Measurements from ENCODE around the gene SHOC2. TPM values are rescaled to one million over a fixed set of nuclear protein-coding genes. Genes with fewer than 3 reads are reported as not detected.

The SHOC2 gene
- total and polyA plus RNA-seq, 4 donors = 41.3 to 123 (median 48.8) TPM

DNA sequence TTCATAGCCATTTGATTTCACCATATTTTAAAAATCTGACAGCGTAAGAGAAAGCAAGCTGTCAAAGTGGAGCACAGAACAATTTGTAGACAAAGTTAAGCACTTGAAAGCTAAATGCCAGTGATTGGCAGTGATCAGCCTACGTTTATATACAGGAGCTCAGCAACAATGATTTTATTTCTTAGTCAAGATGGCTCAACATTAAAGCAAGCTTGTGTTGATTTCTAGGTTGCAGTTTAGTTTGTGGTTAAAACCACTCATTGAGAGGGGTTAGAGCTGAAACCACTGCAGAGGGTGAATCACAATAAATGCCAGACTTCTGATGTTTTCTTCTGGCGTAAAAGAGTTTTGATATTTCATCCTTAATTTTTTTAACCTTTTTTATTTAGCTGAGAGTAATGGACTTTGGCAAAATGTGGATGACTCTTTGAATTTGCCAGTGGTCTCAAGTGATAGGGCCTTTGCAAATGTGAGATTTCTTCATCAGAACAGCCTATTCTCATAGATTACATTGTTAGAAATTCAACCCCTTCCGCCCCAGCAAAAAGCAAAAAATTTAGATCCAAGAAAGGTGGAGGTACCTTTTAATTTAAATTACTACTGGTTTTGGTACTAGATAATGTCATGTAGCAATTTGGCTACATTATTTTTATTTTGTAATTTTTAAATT is 73.8 kb downstream of the SHOC2 start:
- H3K4me1 ChIP-seq (ENCODE audit: control insufficient read depth, insufficient read depth, low read length) = no peaks in the 10 kb centered on the region
- no peak overlapping the region for H3K27ac ChIP-seq (ENCODE audit: low read depth, low read length)
- DNase-seq (ENCODE audit: low read depth in 4 of 6, low spot score in 6 of 6) = peak in 1 of 6 donors; percentile 1
- no peak overlapping the region for H3K4me3 ChIP-seq (ENCODE audit: low read depth, low read length)
- WGBS (ENCODE audit: insufficient coverage) = 40% methylated on average over 1 of the region's 4 CpGs
- H3K36me3 ChIP-seq (ENCODE audit: control insufficient read depth, insufficient read depth, low read length) = no peaks in the 10 kb centered on the region
- no peaks in the 10 kb centered on the region for H3K9me3 ChIP-seq (ENCODE audit: control insufficient read depth, insufficient read depth, low read length)
- no peaks in the 10 kb centered on the region for H3K27me3 ChIP-seq (ENCODE audit: control insufficient read depth, insufficient read depth, low read length)

- no peak for DNase-seq (ENCODE audit: low read depth in 4 of 6, low spot score in 6 of 6)
- H3K27me3 ChIP-seq (ENCODE audit: control insufficient read depth, insufficient read depth, low read length) = no peaks in the 10 kb centered on the region
- H3K4me1 ChIP-seq (ENCODE audit: control insufficient read depth, insufficient read depth, low read length) = no peaks in the 10 kb centered on the region
- WGBS (ENCODE audit: insufficient coverage) = no CpG with 5 or more reads among the region's 1 CpG
- H3K9me3 ChIP-seq (ENCODE audit: control insufficient read depth, insufficient read depth, low read length) = no peaks in the 10 kb centered on the region
- H3K4me3 ChIP-seq (ENCODE audit: low read depth, low read length) = no peak overlapping the region
- no peaks in the 10 kb centered on the region for H3K36me3 ChIP-seq (ENCODE audit: control insufficient read depth, insufficient read depth, low read length)
- H3K27ac ChIP-seq (ENCODE audit: low read depth, low read length) = no peak overlapping the region
These were observed 75.1 kb downstream of the SHOC2 start for GRCh38 chr10:110994406-110995086.

- no peak overlapping the region for H3K27ac ChIP-seq (ENCODE audit: low read depth, low read length)
- 92% methylated on average over 1 of the region's 2 CpGs for WGBS (ENCODE audit: insufficient coverage)
- no peaks in the 10 kb centered on the region for H3K27me3 ChIP-seq (ENCODE audit: control insufficient read depth, insufficient read depth, low read length)
- H3K4me3 ChIP-seq (ENCODE audit: low read depth, low read length) = no peak overlapping the region
- no peak for DNase-seq (ENCODE audit: low read depth in 4 of 6, low spot score in 6 of 6)
- H3K9me3 ChIP-seq (ENCODE audit: control insufficient read depth, insufficient read depth, low read length) = no peaks in the 10 kb centered on the region
- no peaks in the 10 kb centered on the region for H3K4me1 ChIP-seq (ENCODE audit: control insufficient read depth, insufficient read depth, low read length)
- H3K36me3 ChIP-seq (ENCODE audit: control insufficient read depth, insufficient read depth, low read length) = no peaks in the 10 kb centered on the region
These were observed 75.9 kb downstream of the SHOC2 start for GRCh38 chr10:110995301-110995700.

- WGBS (ENCODE audit: insufficient coverage) = 89% methylated on average over 3 of the region's 6 CpGs
- Histone ChIP-seq H3K36me3 (ENCODE audit: control insufficient read depth, insufficient read depth, low read length) (peaks cover 2% of the 10 kb centered on the region), H3K27me3 (ENCODE audit: control insufficient read depth, insufficient read depth, low read length) (no peaks in the 10 kb centered on the region), H3K27ac (ENCODE audit: low read depth, low read length) (no peak overlapping the region), H3K4me3 (ENCODE audit: low read depth, low read length) (no peak overlapping the region), H3K4me1 (ENCODE audit: control insufficient read depth, insufficient read depth, low read length) (no peaks in the 10 kb centered on the region), H3K9me3 (ENCODE audit: control insufficient read depth, insufficient read depth, low read length) (no peaks in the 10 kb centered on the region)
- no peak for DNase-seq (ENCODE audit: low read depth in 4 of 6, low spot score in 6 of 6)
These were observed 76.9 kb downstream of the SHOC2 start for GRCh38 chr10:110996256-110996655.

- peaks cover 8% of the 10 kb centered on the region for H3K36me3 ChIP-seq (ENCODE audit: control insufficient read depth, insufficient read depth, low read length)
- no CpG with 5 or more reads among the region's 1 CpG for WGBS (ENCODE audit: insufficient coverage)
- no peak overlapping the region for H3K4me3 ChIP-seq (ENCODE audit: low read depth, low read length)
- H3K9me3 ChIP-seq (ENCODE audit: control insufficient read depth, insufficient read depth, low read length) = no peaks in the 10 kb centered on the region
- H3K27ac ChIP-seq (ENCODE audit: low read depth, low read length) = no peak overlapping the region
- H3K27me3 ChIP-seq (ENCODE audit: control insufficient read depth, insufficient read depth, low read length) = no peaks in the 10 kb centered on the region
- no peaks in the 10 kb centered on the region for H3K4me1 ChIP-seq (ENCODE audit: control insufficient read depth, insufficient read depth, low read length)
- DNase-seq (ENCODE audit: low read depth in 4 of 6, low spot score in 6 of 6) = no peak
These were observed 84.6 kb downstream of the SHOC2 start for GRCh38 chr10:111004016-111004415.

- Histone ChIP-seq H3K4me3 (ENCODE audit: low read depth, low read length) (no peak overlapping the region), H3K36me3 (ENCODE audit: control insufficient read depth, insufficient read depth, low read length) (peaks cover 4% of the 10 kb centered on the region), H3K27ac (ENCODE audit: low read depth, low read length) (no peak overlapping the region), H3K9me3 (ENCODE audit: control insufficient read depth, insufficient read depth, low read length) (no peaks in the 10 kb centered on the region), H3K27me3 (ENCODE audit: control insufficient read depth, insufficient read depth, low read length) (no peaks in the 10 kb centered on the region), H3K4me1 (ENCODE audit: control insufficient read depth, insufficient read depth, low read length) (no peaks in the 10 kb centered on the region)
- no CpG with 5 or more reads among the region's 2 CpGs for WGBS (ENCODE audit: insufficient coverage)
- no peak for DNase-seq (ENCODE audit: low read depth in 4 of 6, low spot score in 6 of 6)
These were observed 88.1 kb downstream of the SHOC2 start for GRCh38 chr10:111007486-111007885.

GRCh38 chr10:111015181-111015580 is 95.8 kb downstream of the SHOC2 start:
- no peak for DNase-seq (ENCODE audit: low read depth in 4 of 6, low spot score in 6 of 6)
- Histone ChIP-seq H3K27ac (ENCODE audit: low read depth, low read length) (no peak overlapping the region), H3K4me1 (ENCODE audit: control insufficient read depth, insufficient read depth, low read length) (no peaks in the 10 kb centered on the region), H3K9me3 (ENCODE audit: control insufficient read depth, insufficient read depth, low read length) (no peaks in the 10 kb centered on the region), H3K4me3 (ENCODE audit: low read depth, low read length) (no peak overlapping the region), H3K36me3 (ENCODE audit: control insufficient read depth, insufficient read depth, low read length) (peaks cover 5% of the 10 kb centered on the region), H3K27me3 (ENCODE audit: control insufficient read depth, insufficient read depth, low read length) (no peaks in the 10 kb centered on the region)
- WGBS (ENCODE audit: insufficient coverage) = 100% methylated on average over 1 of the region's 1 CpG

DNA sequence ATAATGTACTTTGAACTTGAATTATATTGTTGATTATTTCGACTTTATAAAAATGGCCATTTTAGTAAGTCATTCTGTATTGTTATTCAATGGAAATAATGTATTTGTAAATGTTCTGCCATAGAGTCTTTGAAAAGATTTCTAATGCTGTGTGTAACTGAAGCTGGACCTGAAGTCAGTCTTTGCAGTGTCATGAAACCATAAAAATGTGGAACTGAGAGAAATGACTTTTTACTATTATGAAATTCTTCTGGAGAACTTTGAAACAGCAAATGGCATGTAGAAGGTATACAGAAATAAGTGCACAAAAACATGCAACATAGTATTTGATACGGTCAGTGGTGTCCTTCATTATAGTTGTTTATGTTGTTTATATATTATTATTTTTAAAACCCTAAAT is 97.7 kb downstream of the SHOC2 start:
- DNase-seq (ENCODE audit: low read depth in 4 of 6, low spot score in 6 of 6) = no peak
- no peak overlapping the region for H3K4me3 ChIP-seq (ENCODE audit: low read depth, low read length)
- H3K27me3 ChIP-seq (ENCODE audit: control insufficient read depth, insufficient read depth, low read length) = no peaks in the 10 kb centered on the region
- no peaks in the 10 kb centered on the region for H3K4me1 ChIP-seq (ENCODE audit: control insufficient read depth, insufficient read depth, low read length)
- no peak overlapping the region for H3K27ac ChIP-seq (ENCODE audit: low read depth, low read length)
- H3K36me3 ChIP-seq (ENCODE audit: control insufficient read depth, insufficient read depth, low read length) = peaks cover 3% of the 10 kb centered on the region
- no peaks in the 10 kb centered on the region for H3K9me3 ChIP-seq (ENCODE audit: control insufficient read depth, insufficient read depth, low read length)
- WGBS (ENCODE audit: insufficient coverage) = no CpG with 5 or more reads among the region's 2 CpGs

DNA sequence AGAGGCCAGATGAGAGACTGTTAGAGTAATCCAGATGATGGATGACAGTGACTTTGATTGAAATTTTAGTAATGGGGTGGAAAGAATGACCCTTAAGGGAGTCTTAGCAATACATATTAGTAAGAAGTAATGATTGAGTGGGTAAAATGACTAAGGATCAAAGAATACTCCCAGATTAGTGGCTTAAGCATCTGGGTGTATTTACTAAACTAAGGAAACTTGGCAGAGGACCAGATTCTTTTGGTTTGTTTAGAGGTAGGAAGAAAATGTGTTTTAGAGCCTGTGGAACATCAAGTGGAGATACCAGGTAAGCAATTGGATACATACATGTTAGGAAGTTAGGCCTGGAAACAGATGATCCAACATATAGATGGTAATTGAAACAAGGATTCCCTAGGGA is 98.6 kb downstream of the SHOC2 start:
- DNase-seq (ENCODE audit: low read depth in 4 of 6, low spot score in 6 of 6) = no peak
- Histone ChIP-seq H3K4me1 (ENCODE audit: control insufficient read depth, insufficient read depth, low read length) (no peaks in the 10 kb centered on the region), H3K4me3 (ENCODE audit: low read depth, low read length) (no peak overlapping the region), H3K9me3 (ENCODE audit: control insufficient read depth, insufficient read depth, low read length) (no peaks in the 10 kb centered on the region), H3K27ac (ENCODE audit: low read depth, low read length) (no peak overlapping the region), H3K27me3 (ENCODE audit: control insufficient read depth, insufficient read depth, low read length) (no peaks in the 10 kb centered on the region), H3K36me3 (ENCODE audit: control insufficient read depth, insufficient read depth, low read length) (peaks cover 3% of the 10 kb centered on the region)

DNA sequence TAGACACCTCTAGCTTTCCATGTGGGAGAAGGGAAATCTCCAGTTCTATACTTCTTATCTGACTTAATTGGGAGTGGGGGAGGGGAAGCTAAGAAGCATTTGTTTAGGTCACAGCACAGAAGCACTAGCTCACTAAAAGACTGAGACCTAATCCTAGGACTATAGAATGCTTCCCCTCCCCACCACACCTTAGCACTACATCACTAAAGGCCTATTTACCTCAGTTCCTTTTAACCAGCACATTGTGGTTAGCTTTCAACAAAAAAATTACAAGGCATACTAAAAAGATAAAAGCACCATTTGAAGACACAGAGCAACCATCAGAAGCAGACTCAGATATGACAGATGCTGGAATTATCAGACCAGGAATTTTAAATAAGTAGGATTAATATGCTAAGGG is 103.7 kb downstream of the SHOC2 start:
- no peaks in the 10 kb centered on the region for H3K9me3 ChIP-seq (ENCODE audit: control insufficient read depth, insufficient read depth, low read length)
- no peaks in the 10 kb centered on the region for H3K36me3 ChIP-seq (ENCODE audit: control insufficient read depth, insufficient read depth, low read length)
- H3K27ac ChIP-seq (ENCODE audit: low read depth, low read length) = no peak overlapping the region
- no peak overlapping the region for H3K4me3 ChIP-seq (ENCODE audit: low read depth, low read length)
- H3K27me3 ChIP-seq (ENCODE audit: control insufficient read depth, insufficient read depth, low read length) = no peaks in the 10 kb centered on the region
- DNase-seq (ENCODE audit: low read depth in 4 of 6, low spot score in 6 of 6) = no peak
- H3K4me1 ChIP-seq (ENCODE audit: control insufficient read depth, insufficient read depth, low read length) = no peaks in the 10 kb centered on the region

All from spinal cord (tissue), 10 donors.